K562 (cell line): Measurements from ENCODE around the gene SULT2B1. TPM values are rescaled to one million over a fixed set of nuclear protein-coding genes. Genes with fewer than 3 reads are reported as not detected.

Source experiments
- CEBPG ChIP-seq, 3 experiments: fragments of 200-800 bp in 1 of 3; sonication (Bioruptor generic) in 1 of 3; sonication (generic) in 1 of 3; formaldehyde crosslinking in 1 of 3; IDR thresholded peaks in 2 of 3; conservative IDR thresholded peaks in 1 of 3; 2 replicates each; pipeline versions ENCODE4 v1.6.1 to v1.8.0; 2016 to 2022; ENCODE audit warnings: missing compliant biosample characterization in 2 of 3, missing genetic modification characterization in 2 of 3, mild to moderate bottlenecking in 1 of 3, missing genetic modification reagents in 1 of 3
- E2F1 ChIP-seq: sonication (generic); formaldehyde crosslinking; IDR thresholded peaks from 2 replicates; pipeline ENCODE4 v1.8.1; 2023; ENCODE audit warnings: mild to moderate bottlenecking, missing genetic modification reagents, moderate library complexity
- EP400 ChIP-seq: fragments of 450-650 bp; IDR thresholded peaks from 2 replicates; pipeline ENCODE4 v1.6.1; 2017; ENCODE audit warnings: antibody characterized with exemption, mild to moderate bottlenecking, moderate library complexity
- HDAC1 ChIP-seq, 2 experiments: fragments of 450-650 bp; IDR thresholded peaks; 2 replicates each; pipeline ENCODE4 v1.6.1; 2016 to 2017; ENCODE audit warnings: inconsistent platforms in 1 of 2, mild to moderate bottlenecking in 1 of 2, moderate library complexity in 1 of 2
- NBN ChIP-seq: fragments of 450-650 bp; IDR thresholded peaks from 2 replicates; pipeline ENCODE4 v1.6.1; 2016; ENCODE audit warnings: low read depth, mild to moderate bottlenecking
- NR2F6 ChIP-seq: fragments of 450-650 bp; formaldehyde crosslinking; IDR thresholded peaks from 2 replicates; pipeline ENCODE4 v1.4.0; 2020; ENCODE audit warnings: mild to moderate bottlenecking
- RBM39 ChIP-seq: fragments of 200-400 bp; formaldehyde crosslinking; optimal IDR thresholded peaks from 2 replicates; pipeline ENCODE3; 2018; ENCODE audit warnings: low read depth, low read length
- ZBTB1 ChIP-seq: sonication (generic); formaldehyde crosslinking; IDR thresholded peaks from 2 replicates; pipeline ENCODE4 v1.8.1; 2023; ENCODE audit warnings: missing genetic modification reagents, low read depth, mild to moderate bottlenecking, borderline replicate concordance
- ZNF263 ChIP-seq: sonication (generic); formaldehyde crosslinking; IDR thresholded peaks from 2 replicates; pipeline ENCODE4 v1.8.0; 2022; ENCODE audit warnings: mild to moderate bottlenecking, missing genetic modification reagents, borderline replicate concordance
- ZNF707 ChIP-seq: fragments of 250-450 bp; sonication (Bioruptor Pico); conservative IDR thresholded peaks from 2 replicates; pipeline ENCODE4 v1.8.0; 2022; ENCODE audit warnings: inconsistent platforms, mild to moderate bottlenecking, moderate library complexity
- polyA plus RNA-seq, 8 experiments: library from polyadenylated mRNA; depleted of rRNA in 4 of 8; stranded (reverse) in 5 of 8; unstranded in 3 of 8; fragments of >200 nt; fragmentation: Nextera tagmentation in 2 of 8; fragmentation: Illumina TruSeq in 1 of 8; extraction: Ambion mirVana in 2 of 8; extraction: Trizol in 1 of 8; gene quantifications; 2 replicates each; pipeline versions ENCODE4 v1.2.1 to v1.2.3, GENCODE V29; 2011 to 2014; ENCODE audit warnings: inconsistent platforms in 1 of 8, missing spikeins in 1 of 8
- total RNA-seq, 7 experiments: library from RNA; depleted of rRNA in 6 of 7; stranded (reverse); fragments of >200 nt in 6 of 7; fragmentation: Illumina TruSeq in 2 of 7; extraction: Trizol in 2 of 7; gene quantifications; 2 replicates each; pipeline versions ENCODE4 v1.2.1 to v1.2.3, GENCODE V29; 2011 to 2021; ENCODE audit warnings: low replicate concordance in 1 of 7
- TF ChIP-seq, protein P1 (sequence below), 2 experiments: fragments of 450-650 bp in 1 of 2; sonication (generic) in 1 of 2; formaldehyde crosslinking in 1 of 2; IDR thresholded peaks; 2 replicates each; pipeline versions ENCODE4 v1.7.1 to v1.9.0; 2016 to 2022; ENCODE audit warnings: inconsistent platforms in 1 of 2, mild to moderate bottlenecking in 1 of 2, missing genetic modification reagents in 1 of 2
- TF ChIP-seq, protein P2 (sequence below): fragments of 450-650 bp; formaldehyde crosslinking; conservative IDR thresholded peaks from 2 replicates; pipeline ENCODE4 v1.4.0; 2022; ENCODE audit warnings: mild to moderate bottlenecking, missing genetic modification characterization

Gene SULT2B1
- total and polyA plus RNA-seq, 9 of the 15 experiments (the other 6 are each of a cell fraction or from before 2014, with no cell fraction given): 0.09 to 0.62 (median 0.22) TPM; not detected in 2

DNA sequence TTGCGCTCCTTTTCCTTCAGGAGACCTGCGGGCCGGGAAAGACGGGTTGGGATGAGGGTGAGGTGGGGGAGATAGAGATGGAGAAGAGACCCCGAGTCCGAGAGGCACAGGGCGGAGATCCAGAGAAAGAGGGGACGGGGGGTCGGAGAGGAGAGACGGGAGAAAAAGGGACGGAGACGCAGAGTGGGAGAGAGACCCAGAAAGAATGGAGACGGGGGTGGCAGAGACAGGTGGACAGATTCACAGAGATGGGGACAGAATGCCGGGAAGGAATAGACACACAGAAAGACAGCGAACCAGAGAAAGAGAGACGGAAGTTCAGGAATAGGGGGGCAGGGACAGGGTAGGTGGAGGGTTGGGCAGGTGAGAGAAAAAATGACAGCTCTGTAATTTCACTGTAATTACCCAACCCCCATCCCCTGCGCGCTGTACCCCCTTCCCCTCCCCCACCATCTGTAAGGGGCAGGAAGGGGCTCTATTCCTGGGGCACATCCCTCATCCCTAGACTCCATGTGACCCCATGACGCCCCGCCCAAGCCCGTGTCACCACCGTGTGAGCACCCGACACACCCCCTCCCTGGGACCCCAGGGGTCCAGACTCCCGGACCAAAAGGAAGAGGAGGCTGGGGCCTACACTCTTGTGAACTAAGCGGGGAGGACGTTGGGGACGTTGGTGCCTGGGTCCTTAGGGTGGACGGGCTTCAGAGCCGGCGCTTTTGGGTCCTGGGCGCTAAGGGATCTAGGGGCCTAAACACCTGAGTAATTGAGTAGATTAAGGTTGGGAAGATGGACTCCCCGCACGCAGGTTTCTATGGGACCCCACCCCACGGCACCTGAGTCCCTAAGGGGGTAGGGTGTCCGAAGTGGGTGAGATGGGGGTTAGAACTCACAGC, 84.2 kb downstream of the SULT2B1 start (continued):
- TF ChIP-seq, protein P1, sequence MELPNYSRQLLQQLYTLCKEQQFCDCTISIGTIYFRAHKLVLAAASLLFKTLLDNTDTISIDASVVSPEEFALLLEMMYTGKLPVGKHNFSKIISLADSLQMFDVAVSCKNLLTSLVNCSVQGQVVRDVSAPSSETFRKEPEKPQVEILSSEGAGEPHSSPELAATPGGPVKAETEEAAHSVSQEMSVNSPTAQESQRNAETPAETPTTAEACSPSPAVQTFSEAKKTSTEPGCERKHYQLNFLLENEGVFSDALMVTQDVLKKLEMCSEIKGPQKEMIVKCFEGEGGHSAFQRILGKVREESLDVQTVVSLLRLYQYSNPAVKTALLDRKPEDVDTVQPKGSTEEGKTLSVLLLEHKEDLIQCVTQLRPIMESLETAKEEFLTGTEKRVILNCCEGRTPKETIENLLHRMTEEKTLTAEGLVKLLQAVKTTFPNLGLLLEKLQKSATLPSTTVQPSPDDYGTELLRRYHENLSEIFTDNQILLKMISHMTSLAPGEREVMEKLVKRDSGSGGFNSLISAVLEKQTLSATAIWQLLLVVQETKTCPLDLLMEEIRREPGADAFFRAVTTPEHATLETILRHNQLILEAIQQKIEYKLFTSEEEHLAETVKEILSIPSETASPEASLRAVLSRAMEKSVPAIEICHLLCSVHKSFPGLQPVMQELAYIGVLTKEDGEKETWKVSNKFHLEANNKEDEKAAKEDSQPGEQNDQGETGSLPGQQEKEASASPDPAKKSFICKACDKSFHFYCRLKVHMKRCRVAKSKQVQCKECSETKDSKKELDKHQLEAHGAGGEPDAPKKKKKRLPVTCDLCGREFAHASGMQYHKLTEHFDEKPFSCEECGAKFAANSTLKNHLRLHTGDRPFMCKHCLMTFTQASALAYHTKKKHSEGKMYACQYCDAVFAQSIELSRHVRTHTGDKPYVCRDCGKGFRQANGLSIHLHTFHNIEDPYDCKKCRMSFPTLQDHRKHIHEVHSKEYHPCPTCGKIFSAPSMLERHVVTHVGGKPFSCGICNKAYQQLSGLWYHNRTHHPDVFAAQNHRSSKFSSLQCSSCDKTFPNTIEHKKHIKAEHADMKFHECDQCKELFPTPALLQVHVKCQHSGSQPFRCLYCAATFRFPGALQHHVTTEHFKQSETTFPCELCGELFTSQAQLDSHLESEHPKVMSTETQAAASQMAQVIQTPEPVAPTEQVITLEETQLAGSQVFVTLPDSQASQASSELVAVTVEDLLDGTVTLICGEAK (IDR thresholded peaks at IDR 0.05): peak; percentile 64
- TF ChIP-seq, protein P1 (CRISPR knock-in tag; IDR thresholded peaks at IDR 0.05): no peak
- no peak for TF ChIP-seq E2F1 (CRISPR knock-in tag)
- TF ChIP-seq EP400: no peak
- TF ChIP-seq NR2F6 (CRISPR knock-in tag): no peak
- no peak for TF ChIP-seq ZBTB1
- TF ChIP-seq NBN: 0 out of 2 replicates have a peak, but pooled peaks have one; percentile 32
- no peak for TF ChIP-seq ZNF707 (CRISPR knock-in tag)
- TF ChIP-seq ZNF263 (CRISPR knock-in tag): peak; percentile 83
- no peak for TF ChIP-seq RBM39
- TF ChIP-seq, protein P2, sequence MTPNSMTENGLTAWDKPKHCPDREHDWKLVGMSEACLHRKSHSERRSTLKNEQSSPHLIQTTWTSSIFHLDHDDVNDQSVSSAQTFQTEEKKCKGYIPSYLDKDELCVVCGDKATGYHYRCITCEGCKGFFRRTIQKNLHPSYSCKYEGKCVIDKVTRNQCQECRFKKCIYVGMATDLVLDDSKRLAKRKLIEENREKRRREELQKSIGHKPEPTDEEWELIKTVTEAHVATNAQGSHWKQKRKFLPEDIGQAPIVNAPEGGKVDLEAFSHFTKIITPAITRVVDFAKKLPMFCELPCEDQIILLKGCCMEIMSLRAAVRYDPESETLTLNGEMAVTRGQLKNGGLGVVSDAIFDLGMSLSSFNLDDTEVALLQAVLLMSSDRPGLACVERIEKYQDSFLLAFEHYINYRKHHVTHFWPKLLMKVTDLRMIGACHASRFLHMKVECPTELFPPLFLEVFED (CRISPR knock-in tag): peak; percentile 71; the same call in 1 of the 2 replicates
- no peak for TF ChIP-seq CEBPG (CRISPR knock-in tag; IDR thresholded peaks at IDR 0.05)
- no peak for TF ChIP-seq CEBPG (tag; conservative IDR thresholded peaks at IDR 0.05 in 1 of 2, IDR thresholded peaks at IDR 0.05 in 1 of 2)
- peak in 1 of 2 experiments; percentile 68; a peak in 2 of 4 replicates for TF ChIP-seq HDAC1 (IDR thresholded peaks at IDR 0.05)
